Endothelial cell of umbilical vein (primary cell): ENCODE data around the gene DDX31.

Experiments used
- EZH2 ChIP-seq: IDR thresholded peaks from 2 replicates; pipeline ENCODE4 v1.6.1; 2012; ENCODE audit warnings: borderline replicate concordance, low read depth, mild to moderate bottlenecking, moderate library complexity, low read length, inconsistent platforms; ENCODE audit not compliant: severe bottlenecking
- POLR2AphosphoS5 ChIP-seq: IDR thresholded peaks from 2 replicates; pipeline ENCODE4 v1.6.1; 2012; ENCODE audit warnings: low read depth, mild to moderate bottlenecking, control low read depth, low read length, moderate library complexity; ENCODE audit not compliant: insufficient read depth

- TF ChIP-seq POLR2AphosphoS5 (no peak), EZH2 (no peak)
These were observed 32.4 kb downstream of the DDX31 start for GRCh38 chr9:132637351-132637750.
